Sigmoid colon (tissue), 7 donors: Measurements from ENCODE around the gene HTR1E. TPM values are rescaled to one million over a fixed set of nuclear protein-coding genes. Genes with fewer than 3 reads are reported as not detected.
A peak's percentile ranks its signal among the peaks of the same experiment; 100 is the strongest.

ENCODE experiments used
- DNase-seq: peaks from one replicate; pipeline ENCODE4 v3.0.0-alpha.2; 2019
- H3K27ac ChIP-seq, 4 donors: fragments of 200-600 bp; sonication (generic); one replicate each; pipeline ENCODE4 v1.5.1; 2016 to 2019; ENCODE audit warnings: mild to moderate bottlenecking in 1 of 4
- H3K27me3 ChIP-seq, 3 donors: fragments of 200-600 bp; sonication (generic); one replicate each; pipeline ENCODE4 v1.5.1; 2019; ENCODE audit warnings: mild to moderate bottlenecking in 1 of 3
- H3K36me3 ChIP-seq, 4 donors: fragments of 200-600 bp; sonication (generic); one replicate each; pipeline ENCODE4 v1.5.1; 2016 to 2019
- H3K4me1 ChIP-seq, 4 donors: fragments of 200-600 bp; sonication (generic); one replicate each; pipeline ENCODE4 v1.5.1; 2017 to 2019
- H3K4me3 ChIP-seq, 4 donors: fragments of 200-600 bp; sonication (generic); one replicate each; pipeline ENCODE4 v1.5.1; 2017 to 2019; ENCODE audit warnings: mild to moderate bottlenecking in 2 of 4, moderate library complexity in 1 of 4
- H3K9me3 ChIP-seq, 4 donors: fragments of 200-600 bp in 3 of 4; sonication (generic) in 3 of 4; one replicate each; pipeline versions ENCODE4 v1.5.1 to v1.6.1; 2013 to 2019
- CTCF ChIP-seq, 4 experiments: fragments of 450-650 bp in 3 of 4; fragments of 200-600 bp in 1 of 4; IDR thresholded peaks; one replicate each; pipeline ENCODE4 v1.5.1; 2016 to 2019; ENCODE audit warnings: antibody characterized with exemption in 4 of 4, mild to moderate bottlenecking in 3 of 4, moderate library complexity in 2 of 4
- EP300 ChIP-seq, 4 donors: sonication (generic); formaldehyde crosslinking; IDR thresholded peaks; one replicate each; pipeline ENCODE4 v1.6.1; 2017; ENCODE audit warnings: antibody characterized with exemption in 4 of 4
- POLR2A ChIP-seq, 2 donors: fragments of 450-650 bp; IDR thresholded peaks; one replicate each; pipeline ENCODE4 v1.6.1; 2016; ENCODE audit warnings: antibody characterized with exemption in 2 of 2, mild to moderate bottlenecking in 2 of 2, moderate library complexity in 2 of 2
- POLR2AphosphoS5 ChIP-seq, 4 donors: sonication (generic); formaldehyde crosslinking; IDR thresholded peaks; one replicate each; pipeline ENCODE4 v1.6.1; 2017; ENCODE audit warnings: antibody characterized with exemption in 4 of 4
- WGBS, 2 donors: extraction: QIAGEN DNeasy Blood & Tissue Kit; methylation state at CpG; one replicate each; pipeline ENCODE4 v1.1.7; 2013; 5-methylcytosine and 5-hydroxymethylcytosine counted together
- intact Hi-C: fragments of 100-400 bp; cut with DNase I; formaldehyde crosslinking; loops from one replicate; pipeline ENCODE4 v1.15.1; 2023
- polyA plus RNA-seq, 3 donors: library from polyadenylated mRNA; stranded (reverse); fragments of 200-250 nt; gene quantifications; one replicate each; pipeline ENCODE4 v1.2.3, GENCODE V29; 2013
- total RNA-seq, 4 donors: library from RNA; depleted of rRNA; stranded (reverse); fragments of >200 nt; gene quantifications; one replicate each; pipeline ENCODE4 v1.1.0, GENCODE V29; 2016
- donor health status: healthy with polysubstance abuse.
- donor health status: Bipolar disorder and iron deficiency.
- donor health status: healthy.

Gene HTR1E
- total and polyA plus RNA-seq, 7 donors: 0.03 TPM; not detected in 6

GRCh38 chr6:86934365-86934764 lies 3.0 kb upstream of the HTR1E start:
- WGBS, 2 donors: 68 to 80% methylated on average over 1 of the region's 1 CpG

GRCh38 chr6:86936834-86937218 lies 502 bp upstream of the HTR1E start:
- Histone ChIP-seq H3K4me3 (peak overlapping the region in 3 of 4 donors; percentile 14 to 32 (median 28)), H3K27ac (no peak overlapping the region), H3K36me3 (no peaks in the 10 kb centered on the region), H3K9me3 (peaks cover 0 to 2% (median 0%) of the 10 kb centered on the region in 4 donors), H3K4me1 (peaks cover 0 to 13% (median 11%) of the 10 kb centered on the region in 4 donors), H3K27me3 (peaks cover 0 to 30% (median 10%) of the 10 kb centered on the region in 3 donors)
- intact Hi-C loops: no loop called here
- TF ChIP-seq CTCF (IDR thresholded peaks at IDR 0.05) (no peak), POLR2A (IDR thresholded peaks at IDR 0.05) (no peak), EP300 (IDR thresholded peaks at IDR 0.05) (no peak), POLR2AphosphoS5 (IDR thresholded peaks at IDR 0.05) (no peak)
- 6 to 15% methylated on average over 12 of the region's 12 CpGs for WGBS, 2 donors
- no peak for DNase-seq

More at GRCh38 chr6:86934365-86934764, 3.0 kb upstream of the HTR1E start:
- intact Hi-C loops: no loop called here
- no peak for DNase-seq
- peaks cover 0 to 13% (median 11%) of the 10 kb centered on the region in 4 donors for H3K4me1 ChIP-seq
- TF ChIP-seq POLR2A (IDR thresholded peaks at IDR 0.05): no peak
- no peak for TF ChIP-seq EP300 (IDR thresholded peaks at IDR 0.05)
- TF ChIP-seq CTCF (IDR thresholded peaks at IDR 0.05): no peak
- no peak for TF ChIP-seq POLR2AphosphoS5 (IDR thresholded peaks at IDR 0.05)
- H3K9me3 ChIP-seq: no peaks in the 10 kb centered on the region
- H3K27me3 ChIP-seq: peaks cover 0 to 30% (median 10%) of the 10 kb centered on the region in 3 donors
- no peak overlapping the region for H3K4me3 ChIP-seq
- H3K36me3 ChIP-seq: no peaks in the 10 kb centered on the region
- no peak overlapping the region for H3K27ac ChIP-seq

GRCh38 chr6:86938814-86939213 lies 1.5 kb downstream of the HTR1E start:
- Histone ChIP-seq H3K4me3 (no peak overlapping the region), H3K4me1 (peaks cover 0 to 13% (median 11%) of the 10 kb centered on the region in 4 donors), H3K27ac (no peak overlapping the region), H3K36me3 (no peaks in the 10 kb centered on the region), H3K27me3 (peaks cover 0 to 30% (median 10%) of the 10 kb centered on the region in 3 donors), H3K9me3 (peaks cover 0 to 2% (median 0%) of the 10 kb centered on the region in 4 donors)
- TF ChIP-seq POLR2A (IDR thresholded peaks at IDR 0.05) (no peak), EP300 (IDR thresholded peaks at IDR 0.05) (no peak), POLR2AphosphoS5 (IDR thresholded peaks at IDR 0.05) (no peak), CTCF (IDR thresholded peaks at IDR 0.05) (no peak)
- intact Hi-C loops: no loop called here
- WGBS, 2 donors: 70 to 74% methylated on average over 4 of the region's 4 CpGs
- no peak for DNase-seq

- DNase-seq: no peak
- intact Hi-C loops: no loop called here
- TF ChIP-seq CTCF (IDR thresholded peaks at IDR 0.05) (no peak), POLR2A (IDR thresholded peaks at IDR 0.05) (no peak), EP300 (IDR thresholded peaks at IDR 0.05) (no peak), POLR2AphosphoS5 (IDR thresholded peaks at IDR 0.05) (no peak)
- H3K27me3 ChIP-seq: peaks cover 0 to 23% (median 10%) of the 10 kb centered on the region in 3 donors
- peaks cover 0 to 2% (median 0%) of the 10 kb centered on the region in 4 donors for H3K9me3 ChIP-seq
- no peaks in the 10 kb centered on the region for H3K36me3 ChIP-seq
- H3K4me1 ChIP-seq: peaks cover 0 to 13% (median 11%) of the 10 kb centered on the region in 4 donors
- 68 to 86% methylated on average over 1 of the region's 1 CpG for WGBS, 2 donors
- no peak overlapping the region for H3K4me3 ChIP-seq
- H3K27ac ChIP-seq: no peak overlapping the region
These were observed 4.1 kb downstream of the HTR1E start for GRCh38 chr6:86941461-86941860.
